Mesodermal cell (in vitro differentiated cells): ENCODE data around the gene PPP6R2.

Experiments
- H3K27ac ChIP-seq: 2 replicates; pipeline ENCODE4 v1.7.0; 2013; ENCODE audit warnings: mild to moderate bottlenecking, low read depth, low read length, moderate library complexity; ENCODE audit not compliant: severe bottlenecking
- H3K36me3 ChIP-seq: 2 replicates; pipeline ENCODE4 v1.7.1; 2013; ENCODE audit warnings: mild to moderate bottlenecking, low read length, moderate library complexity; ENCODE audit not compliant: control insufficient read depth, insufficient read depth
- H3K4me1 ChIP-seq: one replicate; pipeline ENCODE4 v1.7.1; 2013; ENCODE audit warnings: mild to moderate bottlenecking, low read length; ENCODE audit not compliant: insufficient read depth, control insufficient read depth, poor library complexity, severe bottlenecking
- H3K4me3 ChIP-seq: 2 replicates; pipeline ENCODE4 v1.7.0; 2013; ENCODE audit warnings: low read length, control low read depth, mild to moderate bottlenecking; ENCODE audit not compliant: insufficient read depth, poor library complexity, severe bottlenecking; ENCODE audit errors: extremely low read depth
- H3K9me3 ChIP-seq: 2 replicates; pipeline ENCODE4 v1.7.1; 2013; ENCODE audit warnings: mild to moderate bottlenecking, low read length, moderate library complexity; ENCODE audit not compliant: control insufficient read depth
- WGBS, 2 experiments: methylation state at CpG; one replicate each; pipeline ENCODE4 v1.1.5; 2013; ENCODE audit warnings: missing lambda C conversion rate in 2 of 2; ENCODE audit not compliant: insufficient coverage in 2 of 2; 5-methylcytosine and 5-hydroxymethylcytosine counted together

The PPP6R2 gene

DNA sequence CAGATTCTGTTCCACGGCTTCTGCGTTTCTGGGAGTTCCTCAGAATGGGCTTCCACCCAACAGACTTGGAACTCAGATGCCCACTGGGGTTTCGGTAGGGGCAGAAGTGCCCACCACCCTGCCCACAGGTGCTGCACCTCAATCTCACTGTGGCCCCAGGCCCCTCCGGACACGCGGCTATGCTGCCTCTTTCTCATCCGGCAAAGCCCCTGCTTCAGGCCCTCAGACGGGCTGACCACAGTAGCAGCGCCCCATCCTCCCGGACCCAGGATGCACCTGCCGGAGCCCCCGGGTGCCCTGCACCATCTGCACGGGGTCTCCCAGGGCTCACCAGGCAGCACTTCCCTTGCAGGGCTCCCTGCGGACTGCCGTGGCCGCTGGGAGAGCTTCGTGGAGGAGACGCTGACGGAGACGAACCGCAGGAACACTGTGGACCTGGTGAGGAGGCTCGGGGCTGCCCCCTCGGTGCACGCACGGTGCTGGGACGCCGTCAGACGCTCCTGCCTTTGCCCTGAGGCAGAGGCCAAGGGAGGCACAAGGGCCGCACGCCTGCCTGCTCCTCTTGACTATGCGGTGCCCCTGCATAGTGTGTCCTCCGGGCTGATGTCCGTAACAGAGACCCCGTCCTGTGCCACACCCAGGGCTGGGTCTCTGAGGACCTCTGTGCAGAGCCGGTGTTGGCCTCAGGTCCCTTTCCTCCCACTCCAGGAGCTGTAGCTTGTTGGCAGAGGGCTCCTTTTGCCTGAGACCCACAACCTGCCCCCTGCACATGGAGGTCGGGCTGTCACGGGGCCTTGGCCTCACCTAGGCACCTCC is 93.1 kb downstream of the PPP6R2 start:
- 95% methylated on average over 36 of the region's 37 CpGs for WGBS, 2 experiments
- H3K36me3 ChIP-seq: peaks cover 70% of the 10 kb centered on the region
- H3K4me3 ChIP-seq: no peak overlapping the region
- no peak overlapping the region for H3K27ac ChIP-seq
- no peaks in the 10 kb centered on the region for H3K9me3 ChIP-seq
- no peaks in the 10 kb centered on the region for H3K4me1 ChIP-seq

DNA sequence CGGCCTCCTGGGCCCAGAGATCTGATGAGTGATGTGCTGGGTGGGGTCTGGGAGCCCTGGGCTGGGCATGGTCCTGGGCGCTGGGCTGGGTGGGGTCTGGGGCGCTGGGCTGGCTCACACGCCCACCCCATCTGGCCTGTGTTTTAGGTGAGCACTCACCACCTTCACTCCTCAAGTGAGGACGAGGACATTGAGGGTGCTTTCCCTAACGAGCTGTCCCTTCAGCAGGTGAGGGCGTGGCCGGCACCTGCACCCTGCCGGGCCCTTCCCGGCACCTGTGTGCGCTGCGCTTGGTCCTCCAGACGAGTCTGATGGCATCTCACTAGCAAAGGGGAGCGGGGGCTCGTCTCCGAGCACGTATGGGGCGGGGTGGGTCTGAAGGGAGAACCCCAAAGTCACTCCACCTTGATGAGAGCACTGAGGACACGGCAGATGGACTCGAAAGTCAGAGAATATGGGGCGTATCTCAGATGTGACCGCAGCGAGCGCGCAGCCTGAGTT is 93.8 kb downstream of the PPP6R2 start:
- H3K27ac ChIP-seq: no peak overlapping the region
- peaks cover 69% of the 10 kb centered on the region for H3K36me3 ChIP-seq
- no peak overlapping the region for H3K4me3 ChIP-seq
- H3K4me1 ChIP-seq: no peaks in the 10 kb centered on the region
- 97 to 98% methylated on average over 21 to 24 of the region's 25 CpGs for WGBS, 2 experiments
- no peaks in the 10 kb centered on the region for H3K9me3 ChIP-seq

DNA sequence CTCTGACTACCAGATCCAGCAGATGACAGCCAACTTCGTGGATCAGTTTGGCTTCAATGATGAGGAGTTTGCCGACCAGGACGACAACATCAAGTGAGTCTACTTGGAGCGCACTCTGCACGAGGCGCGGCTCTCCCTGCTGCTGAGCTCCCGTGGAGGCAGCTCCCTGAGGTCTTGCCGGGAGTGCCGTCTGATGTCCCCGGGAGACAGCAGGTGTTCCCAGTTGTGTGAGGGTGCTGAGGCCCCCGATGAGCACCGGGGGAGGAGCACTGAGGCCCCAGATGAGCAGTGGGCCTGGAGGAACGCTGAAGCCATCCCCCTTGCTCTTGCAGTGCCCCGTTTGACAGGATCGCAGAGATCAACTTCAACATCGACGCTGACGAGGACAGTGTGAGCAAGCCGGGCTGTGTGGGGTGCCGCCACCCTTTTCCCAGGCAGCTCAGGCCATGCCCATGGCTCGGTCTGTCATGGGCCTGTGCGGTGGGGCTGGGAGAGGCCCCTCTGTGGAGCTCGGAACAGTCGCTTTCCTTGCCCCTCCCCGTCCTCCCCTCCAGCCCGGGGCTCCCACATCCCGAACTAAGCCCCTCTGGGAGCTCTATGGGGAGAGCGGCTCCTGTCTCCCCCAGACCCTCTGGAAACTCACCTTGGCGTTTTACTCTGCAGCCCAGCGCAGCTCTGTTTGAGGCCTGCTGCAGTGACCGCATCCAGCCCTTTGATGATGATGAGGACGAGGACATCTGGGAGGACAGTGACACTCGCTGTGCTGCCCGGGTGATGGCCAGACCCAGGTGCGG is 94.6 kb downstream of the PPP6R2 start:
- Histone ChIP-seq H3K4me1 (no peaks in the 10 kb centered on the region), H3K4me3 (no peak overlapping the region), H3K36me3 (peaks cover 63% of the 10 kb centered on the region), H3K27ac (no peak overlapping the region), H3K9me3 (no peaks in the 10 kb centered on the region)
- WGBS, 2 experiments: 93% methylated on average over 34 to 36 of the region's 36 CpGs

DNA sequence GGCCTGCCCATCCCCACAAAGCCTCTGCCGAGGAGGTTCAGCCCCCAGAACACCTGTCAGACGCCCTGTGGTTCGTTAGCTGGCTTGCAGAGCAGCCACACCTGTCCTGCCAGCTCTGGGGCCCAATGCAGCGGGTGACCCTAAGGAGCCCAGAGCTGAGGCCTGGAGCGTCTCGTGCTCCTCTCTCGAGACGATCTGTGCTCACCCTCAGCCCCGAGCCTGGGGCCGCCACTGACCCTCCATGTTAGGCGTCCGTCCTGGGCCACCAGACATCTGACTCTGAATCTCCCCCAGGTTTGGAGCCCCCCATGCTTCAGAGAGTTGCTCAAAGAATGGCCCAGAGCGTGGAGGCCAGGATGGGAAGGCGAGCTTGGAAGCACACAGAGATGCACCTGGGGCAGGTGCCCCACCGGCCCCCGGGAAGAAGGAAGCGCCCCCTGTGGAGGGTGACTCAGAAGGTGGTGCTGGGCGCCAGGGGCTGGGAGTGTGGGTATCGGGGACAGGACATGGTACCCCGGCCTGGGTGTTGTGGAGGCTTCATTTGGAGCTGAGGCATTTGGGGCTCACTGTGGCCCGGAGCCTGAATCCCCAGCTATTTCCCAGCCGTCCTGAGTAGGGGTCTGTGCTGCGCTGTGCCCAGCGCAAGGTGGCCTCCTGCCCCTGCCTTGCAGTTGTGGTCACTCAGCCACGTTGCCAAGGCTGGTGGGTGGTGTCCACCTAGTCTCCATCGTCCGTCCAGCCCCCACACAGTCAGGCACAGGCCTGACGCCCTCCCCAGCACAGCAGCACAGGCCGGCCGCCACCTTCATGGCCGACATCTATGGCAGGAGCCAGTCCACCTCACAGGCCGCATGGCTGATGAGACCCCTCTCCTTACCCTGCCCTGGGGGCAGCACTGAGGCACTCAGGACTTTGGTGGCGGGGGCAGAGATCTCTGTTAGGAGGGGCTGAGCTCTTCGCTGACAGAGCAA is 95.5 kb downstream of the PPP6R2 start:
- no peak overlapping the region for H3K27ac ChIP-seq

DNA sequence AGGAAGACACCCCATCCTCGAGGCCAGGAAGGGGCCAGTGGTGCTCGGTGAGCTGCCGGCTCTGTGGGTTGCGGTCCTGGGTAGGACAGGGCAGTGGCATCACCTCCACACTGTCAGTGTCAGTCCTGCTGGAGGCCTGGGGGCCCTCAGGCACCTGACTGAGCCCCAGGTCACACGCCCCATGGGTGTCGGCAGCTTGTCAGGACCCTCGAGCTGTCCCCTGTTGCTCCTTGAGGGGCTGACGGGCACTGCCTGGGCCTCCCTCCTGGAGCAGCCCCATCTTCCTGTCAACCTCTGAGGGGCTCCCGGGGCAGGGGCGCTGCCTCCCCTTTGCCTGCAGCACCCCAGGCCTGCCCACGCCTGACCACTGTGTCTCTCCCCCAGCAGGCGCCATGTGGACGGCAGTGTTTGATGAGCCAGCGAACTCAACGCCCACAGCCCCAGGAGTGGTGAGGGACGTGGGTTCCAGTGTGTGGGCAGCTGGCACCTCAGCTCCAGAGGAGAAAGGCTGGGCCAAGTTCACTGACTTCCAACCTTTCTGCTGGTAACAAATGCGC is 96.3 kb downstream of the PPP6R2 start:
- Histone ChIP-seq H3K36me3 (peaks cover 73% of the 10 kb centered on the region), H3K27ac (no peak overlapping the region), H3K4me3 (no peak overlapping the region), H3K9me3 (no peaks in the 10 kb centered on the region), H3K4me1 (no peaks in the 10 kb centered on the region)
- 93 to 95% methylated on average over 17 of the region's 17 CpGs for WGBS, 2 experiments

More for the DNA sequence above, 95.5 kb downstream of the PPP6R2 start:
- no peak overlapping the region for H3K4me3 ChIP-seq
- no peaks in the 10 kb centered on the region for H3K4me1 ChIP-seq
- H3K9me3 ChIP-seq: no peaks in the 10 kb centered on the region
- H3K36me3 ChIP-seq: peaks cover 67% of the 10 kb centered on the region
- 93 to 94% methylated on average over 26 to 32 of the region's 34 CpGs for WGBS, 2 experiments

DNA sequence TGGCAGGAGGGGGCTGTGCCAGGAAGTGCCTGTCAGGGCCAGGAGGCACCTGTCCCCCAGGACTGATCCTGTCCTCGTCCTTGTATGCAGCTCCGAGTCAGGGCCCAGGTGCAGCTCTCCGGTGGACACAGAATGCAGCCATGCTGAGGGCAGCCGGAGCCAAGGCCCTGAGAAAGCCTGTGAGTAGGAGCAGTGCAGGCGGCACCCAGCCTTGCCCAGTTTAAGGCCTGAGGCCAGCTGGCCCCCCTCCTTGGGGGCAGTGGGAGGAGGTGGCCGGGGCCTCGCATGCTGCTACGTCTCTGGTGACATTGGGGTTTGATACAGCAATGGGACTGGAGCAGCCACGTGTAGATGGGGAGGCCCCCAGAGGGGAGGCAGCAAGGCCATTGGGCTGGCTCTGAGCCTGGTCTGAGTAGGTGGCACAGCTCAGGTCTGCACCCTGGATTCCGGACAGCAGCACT is 96.8 kb downstream of the PPP6R2 start:
- H3K27ac ChIP-seq: no peak overlapping the region
- no peak overlapping the region for H3K4me3 ChIP-seq
- peaks cover 77% of the 10 kb centered on the region for H3K36me3 ChIP-seq
- no peaks in the 10 kb centered on the region for H3K9me3 ChIP-seq
- WGBS, 2 experiments: 91 to 94% methylated on average over 7 to 9 of the region's 10 CpGs
- H3K4me1 ChIP-seq: peaks cover 3% of the 10 kb centered on the region

DNA sequence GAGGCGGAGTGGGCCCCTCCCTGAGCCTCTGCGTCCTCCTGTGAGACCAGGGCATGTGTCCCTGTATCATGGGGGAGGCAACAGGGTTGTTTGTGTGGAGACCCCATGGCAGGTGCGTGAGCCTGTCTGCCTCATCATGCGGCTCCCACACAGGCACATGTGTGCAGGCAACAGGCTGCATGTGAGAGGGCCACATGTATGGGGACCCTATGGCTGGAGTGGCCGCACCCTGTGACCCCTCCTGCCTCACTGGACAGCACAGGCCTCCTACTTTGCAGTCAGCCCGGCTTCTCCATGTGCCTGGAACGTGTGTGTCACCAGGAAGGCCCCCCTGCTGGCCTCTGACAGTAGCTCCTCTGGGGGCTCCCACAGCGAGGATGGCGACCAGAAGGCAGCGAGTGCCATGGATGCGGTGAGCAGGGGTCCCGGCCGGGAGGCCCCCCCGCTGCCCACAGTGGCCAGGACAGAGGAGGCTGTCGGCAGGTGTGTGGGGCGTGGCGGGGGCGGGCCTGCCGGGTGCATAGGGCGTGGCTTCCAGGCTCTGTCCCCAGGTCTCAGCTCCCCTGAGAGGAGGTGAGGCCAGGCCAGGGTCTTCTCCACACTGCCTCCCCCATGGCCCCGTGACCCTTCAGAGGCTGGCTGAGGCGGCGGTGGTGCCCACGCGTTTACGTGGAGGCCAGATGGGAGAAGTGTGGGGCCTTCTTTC is 97.6 kb downstream of the PPP6R2 start:
- H3K4me3 ChIP-seq: no peak overlapping the region
- 94 to 97% methylated on average over 14 to 17 of the region's 26 CpGs for WGBS, 2 experiments
- H3K9me3 ChIP-seq: no peaks in the 10 kb centered on the region
- no peak overlapping the region for H3K27ac ChIP-seq
- peaks cover 80% of the 10 kb centered on the region for H3K36me3 ChIP-seq
- H3K4me1 ChIP-seq: peaks cover 7% of the 10 kb centered on the region

DNA sequence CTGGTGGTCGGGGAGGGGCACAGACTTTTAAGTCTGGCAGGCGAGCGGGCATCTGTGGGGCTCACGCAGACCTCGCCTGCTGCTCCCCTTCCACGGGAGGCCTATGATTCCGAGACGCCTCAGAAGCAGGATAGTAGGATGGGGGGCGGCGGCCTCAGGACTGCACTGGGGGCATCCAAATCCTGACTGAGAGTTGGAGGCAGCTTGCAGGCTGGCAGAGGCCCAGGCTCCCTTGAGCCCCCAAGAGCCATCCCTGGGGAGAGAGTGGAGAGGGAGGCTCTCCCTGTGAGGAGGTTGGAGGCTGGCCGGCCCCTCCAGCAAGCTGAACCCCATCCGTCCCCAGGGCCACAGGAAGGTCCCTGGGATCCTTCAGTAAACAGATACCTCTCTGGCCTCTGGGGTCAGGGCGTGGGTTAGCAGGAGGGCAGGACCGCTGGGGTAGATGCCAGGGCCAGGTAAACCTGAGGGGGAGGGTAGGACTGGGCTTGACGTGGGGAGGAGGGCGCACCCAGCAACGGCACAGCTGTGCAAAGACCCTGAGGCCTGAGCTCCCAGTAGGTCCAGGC is 98.4 kb downstream of the PPP6R2 start:
- no peak overlapping the region for H3K4me3 ChIP-seq
- WGBS, 2 experiments: 93 to 94% methylated on average over 16 to 17 of the region's 17 CpGs
- peaks cover 76% of the 10 kb centered on the region for H3K36me3 ChIP-seq
- peaks cover 7% of the 10 kb centered on the region for H3K4me1 ChIP-seq
- no peak overlapping the region for H3K27ac ChIP-seq
- H3K9me3 ChIP-seq: no peaks in the 10 kb centered on the region

DNA sequence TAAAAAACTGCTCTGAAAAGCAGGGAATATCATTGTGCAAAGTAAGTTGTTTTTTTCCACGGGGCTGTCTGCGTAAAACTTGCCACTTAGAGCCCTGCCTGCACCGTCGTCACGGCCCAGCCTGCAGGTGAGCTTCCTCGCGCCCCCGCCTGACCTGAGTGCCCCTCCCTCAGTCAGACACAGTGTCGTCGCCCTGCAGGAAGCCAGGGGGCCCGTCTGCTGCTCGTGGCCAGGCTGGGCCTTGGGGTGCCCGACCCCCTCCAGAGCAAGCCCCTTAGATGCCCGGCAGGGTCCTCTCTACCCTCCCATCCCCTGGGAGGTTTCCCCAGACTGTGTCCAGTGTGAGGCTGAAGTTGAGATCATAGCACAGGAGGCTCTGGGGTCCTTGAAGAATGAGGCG is 100.1 kb downstream of the PPP6R2 start:
- no peak overlapping the region for H3K27ac ChIP-seq
- H3K4me1 ChIP-seq: peaks cover 7% of the 10 kb centered on the region
- no peaks in the 10 kb centered on the region for H3K9me3 ChIP-seq
- H3K4me3 ChIP-seq: no peak overlapping the region
- 96 to 100% methylated on average over 3 to 13 of the region's 15 CpGs for WGBS, 2 experiments
- peaks cover 76% of the 10 kb centered on the region for H3K36me3 ChIP-seq
